BLaER1 treated with 17β-estradiol and CSF1 and Interleukin-3, amounts not matched to agents 10 nM and 100 nM (cell line): ENCODE data around the gene PRDM13.
"Not testable (repeated sequence)": the region's sequence is repeated elsewhere in the genome, so short reads cannot be mapped to it uniquely, and the experiment has no call there.

Experiments used
- H3K27ac ChIP-seq, 11 experiments: shearing (Covaris generic); formaldehyde crosslinking; 2 replicates each; pipeline ENCODE4 v1.8.1; 2022
- H3K27me3 ChIP-seq, 11 experiments: shearing (Covaris generic); formaldehyde crosslinking; 2 replicates each; pipeline ENCODE4 v1.8.1; 2022
- H3K36me3 ChIP-seq, 11 experiments: shearing (Covaris generic); formaldehyde crosslinking; 2 replicates each; pipeline ENCODE4 v1.8.1; 2022
- H3K4me1 ChIP-seq, 10 experiments: shearing (Covaris generic); formaldehyde crosslinking; 2 replicates each; pipeline ENCODE4 v1.8.1; 2022
- H3K4me2 ChIP-seq, 11 experiments: shearing (Covaris generic); formaldehyde crosslinking; 2 replicates each; pipeline ENCODE4 v1.8.1; 2022
- H3K4me3 ChIP-seq, 10 experiments: shearing (Covaris generic); formaldehyde crosslinking; 2 replicates each; pipeline ENCODE4 v1.8.1; 2022
- H3K9ac ChIP-seq, 11 experiments: shearing (Covaris generic); formaldehyde crosslinking; 2 replicates each; pipeline ENCODE4 v1.8.1; 2022
- H3K9me3 ChIP-seq, 11 experiments: shearing (Covaris generic); formaldehyde crosslinking; replicated peaks in 1 of 11; 2 replicates each; pipeline ENCODE4 v1.8.1; 2022
- H4K20me1 ChIP-seq, 11 experiments: shearing (Covaris generic); formaldehyde crosslinking; 2 replicates each; pipeline ENCODE4 v1.8.1; 2022
- Cebpa-rat ChIP-seq, 11 experiments: shearing (Covaris generic); IDR thresholded peaks; 2 replicates each; pipeline ENCODE4 v1.8.1; 2022

The PRDM13 gene

GRCh38 chr6:99641270-99641669 lies 34.6 kb downstream of the PRDM13 start:
- H3K36me3 ChIP-seq, result no peaks in the 10 kb centered on the region
- no peak for TF ChIP-seq Cebpa-rat (IDR thresholded peaks at IDR 0.05)
- H3K27me3 ChIP-seq, result no peaks in the 10 kb centered on the region
- H3K4me3 ChIP-seq, result no peak overlapping the region
- no peak overlapping the region for H3K4me2 ChIP-seq
- H3K9ac ChIP-seq, result no peak overlapping the region
- H3K4me1 ChIP-seq, result no peaks in the 10 kb centered on the region
- no peaks in the 10 kb centered on the region for H4K20me1 ChIP-seq
- H3K27ac ChIP-seq, result no peak overlapping the region
- peaks cover 20 to 26% (median 26%) of the 10 kb centered on the region in 11 experiments for H3K9me3 ChIP-seq

GRCh38 chr6:99645986-99646385 lies 39.4 kb downstream of the PRDM13 start:
- H3K27ac ChIP-seq, result no peak overlapping the region
- H3K4me3 ChIP-seq, result no peak overlapping the region
- TF ChIP-seq Cebpa-rat (IDR thresholded peaks at IDR 0.05), result no peak
- no peaks in the 10 kb centered on the region for H3K4me1 ChIP-seq
- H4K20me1 ChIP-seq, result no peaks in the 10 kb centered on the region
- H3K4me2 ChIP-seq, result no peak overlapping the region
- H3K9ac ChIP-seq, result no peak overlapping the region
- no peaks in the 10 kb centered on the region for H3K27me3 ChIP-seq
- H3K9me3 ChIP-seq, result peaks cover 0 to 6% (median 0%) of the 10 kb centered on the region in 11 experiments; a peak in 2 of 22 replicates
- no peaks in the 10 kb centered on the region for H3K36me3 ChIP-seq

GRCh38 chr6:99650091-99650571 lies 43.5 kb downstream of the PRDM13 start:
- not testable (repeated sequence) for H3K27ac ChIP-seq, H3K4me2 ChIP-seq, H3K4me3 ChIP-seq, H3K9me3 ChIP-seq, H3K4me1 ChIP-seq, H4K20me1 ChIP-seq, H3K9ac ChIP-seq, H3K36me3 ChIP-seq, H3K27me3 ChIP-seq

GRCh38 chr6:99660206-99660605 lies 53.6 kb downstream of the PRDM13 start:
- no peak for TF ChIP-seq Cebpa-rat (IDR thresholded peaks at IDR 0.05)

GRCh38 chr6:99661870-99662269 lies 55.2 kb downstream of the PRDM13 start:
- H3K36me3 ChIP-seq, result no peaks in the 10 kb centered on the region
- no peak overlapping the region for H3K4me2 ChIP-seq
- H3K4me3 ChIP-seq, result no peak overlapping the region
- no peak overlapping the region for H3K9ac ChIP-seq
- no peaks in the 10 kb centered on the region for H3K4me1 ChIP-seq
- no peak overlapping the region for H3K27ac ChIP-seq
- H3K9me3 ChIP-seq, result no peaks in the 10 kb centered on the region
- H3K27me3 ChIP-seq, result no peaks in the 10 kb centered on the region
- peak in 1 of 11 experiments; percentile 25; a peak in 1 of 22 replicates for TF ChIP-seq Cebpa-rat (IDR thresholded peaks at IDR 0.05)
- no peaks in the 10 kb centered on the region for H4K20me1 ChIP-seq

More at GRCh38 chr6:99660206-99660605, 53.6 kb downstream of the PRDM13 start:
- H3K9ac ChIP-seq, result no peak overlapping the region
- H3K36me3 ChIP-seq, result no peaks in the 10 kb centered on the region
- H3K4me3 ChIP-seq, result no peak overlapping the region
- H3K4me2 ChIP-seq, result no peak overlapping the region
- H3K4me1 ChIP-seq, result no peaks in the 10 kb centered on the region
- no peaks in the 10 kb centered on the region for H3K27me3 ChIP-seq
- H3K9me3 ChIP-seq, result no peaks in the 10 kb centered on the region
- H3K27ac ChIP-seq, result no peak overlapping the region
- no peaks in the 10 kb centered on the region for H4K20me1 ChIP-seq

GRCh38 chr6:99662616-99663015 lies 56.0 kb downstream of the PRDM13 start:
- Histone ChIP-seq H3K9ac (no peak overlapping the region), H4K20me1 (no peaks in the 10 kb centered on the region), H3K27ac (no peak overlapping the region), H3K36me3 (no peaks in the 10 kb centered on the region), H3K4me1 (no peaks in the 10 kb centered on the region), H3K9me3 (no peaks in the 10 kb centered on the region), H3K4me3 (no peak overlapping the region), H3K4me2 (no peak overlapping the region), H3K27me3 (no peaks in the 10 kb centered on the region)
- TF ChIP-seq Cebpa-rat (IDR thresholded peaks at IDR 0.05), result no peak
